Cardiac fibroblast (primary cell): ENCODE results near the gene ZBTB39.

Source experiments
- DNase-seq, 2 donors: peaks; one replicate each; pipeline versions ENCODE4 v3.0.0 to v3.0.0-alpha.2; 2010; ENCODE audit warnings: low read depth in 2 of 2
- H3K4me3 ChIP-seq, 2 donors: replicated peaks in 1 of 2; 1 replicate in 1 of 2; 2 replicates in 1 of 2; pipeline ENCODE4 v1.5.1; 2011; ENCODE audit warnings: low read depth in 2 of 2, low read length in 2 of 2, mild to moderate bottlenecking in 2 of 2, moderate library complexity in 1 of 2
- TF ChIP-seq, protein P1 (sequence below): IDR thresholded peaks from one replicate; pipeline ENCODE4 v1.5.1; 2011; ENCODE audit warnings: low read depth, mild to moderate bottlenecking, low read length, inconsistent platforms

The ZBTB39 gene

DNA sequence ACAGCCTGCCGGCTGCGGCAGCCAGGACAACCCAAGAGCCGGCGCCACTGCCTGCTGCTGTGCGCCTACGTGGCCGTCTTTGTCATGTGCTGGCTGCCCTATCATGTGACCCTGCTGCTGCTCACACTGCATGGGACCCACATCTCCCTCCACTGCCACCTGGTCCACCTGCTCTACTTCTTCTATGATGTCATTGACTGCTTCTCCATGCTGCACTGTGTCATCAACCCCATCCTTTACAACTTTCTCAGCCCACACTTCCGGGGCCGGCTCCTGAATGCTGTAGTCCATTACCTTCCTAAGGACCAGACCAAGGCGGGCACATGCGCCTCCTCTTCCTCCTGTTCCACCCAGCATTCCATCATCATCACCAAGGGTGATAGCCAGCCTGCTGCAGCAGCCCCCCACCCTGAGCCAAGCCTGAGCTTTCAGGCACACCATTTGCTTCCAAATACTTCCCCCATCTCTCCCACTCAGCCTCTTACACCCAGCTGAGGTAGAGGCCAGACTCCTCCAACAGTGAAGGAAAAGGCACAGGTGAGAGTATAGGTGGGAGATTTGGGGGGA is 10.3 kb downstream of the ZBTB39 start:
- TF ChIP-seq, protein P1, sequence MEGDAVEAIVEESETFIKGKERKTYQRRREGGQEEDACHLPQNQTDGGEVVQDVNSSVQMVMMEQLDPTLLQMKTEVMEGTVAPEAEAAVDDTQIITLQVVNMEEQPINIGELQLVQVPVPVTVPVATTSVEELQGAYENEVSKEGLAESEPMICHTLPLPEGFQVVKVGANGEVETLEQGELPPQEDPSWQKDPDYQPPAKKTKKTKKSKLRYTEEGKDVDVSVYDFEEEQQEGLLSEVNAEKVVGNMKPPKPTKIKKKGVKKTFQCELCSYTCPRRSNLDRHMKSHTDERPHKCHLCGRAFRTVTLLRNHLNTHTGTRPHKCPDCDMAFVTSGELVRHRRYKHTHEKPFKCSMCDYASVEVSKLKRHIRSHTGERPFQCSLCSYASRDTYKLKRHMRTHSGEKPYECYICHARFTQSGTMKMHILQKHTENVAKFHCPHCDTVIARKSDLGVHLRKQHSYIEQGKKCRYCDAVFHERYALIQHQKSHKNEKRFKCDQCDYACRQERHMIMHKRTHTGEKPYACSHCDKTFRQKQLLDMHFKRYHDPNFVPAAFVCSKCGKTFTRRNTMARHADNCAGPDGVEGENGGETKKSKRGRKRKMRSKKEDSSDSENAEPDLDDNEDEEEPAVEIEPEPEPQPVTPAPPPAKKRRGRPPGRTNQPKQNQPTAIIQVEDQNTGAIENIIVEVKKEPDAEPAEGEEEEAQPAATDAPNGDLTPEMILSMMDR: no peak
- no peak for DNase-seq
- no peak overlapping the region for H3K4me3 ChIP-seq

DNA sequence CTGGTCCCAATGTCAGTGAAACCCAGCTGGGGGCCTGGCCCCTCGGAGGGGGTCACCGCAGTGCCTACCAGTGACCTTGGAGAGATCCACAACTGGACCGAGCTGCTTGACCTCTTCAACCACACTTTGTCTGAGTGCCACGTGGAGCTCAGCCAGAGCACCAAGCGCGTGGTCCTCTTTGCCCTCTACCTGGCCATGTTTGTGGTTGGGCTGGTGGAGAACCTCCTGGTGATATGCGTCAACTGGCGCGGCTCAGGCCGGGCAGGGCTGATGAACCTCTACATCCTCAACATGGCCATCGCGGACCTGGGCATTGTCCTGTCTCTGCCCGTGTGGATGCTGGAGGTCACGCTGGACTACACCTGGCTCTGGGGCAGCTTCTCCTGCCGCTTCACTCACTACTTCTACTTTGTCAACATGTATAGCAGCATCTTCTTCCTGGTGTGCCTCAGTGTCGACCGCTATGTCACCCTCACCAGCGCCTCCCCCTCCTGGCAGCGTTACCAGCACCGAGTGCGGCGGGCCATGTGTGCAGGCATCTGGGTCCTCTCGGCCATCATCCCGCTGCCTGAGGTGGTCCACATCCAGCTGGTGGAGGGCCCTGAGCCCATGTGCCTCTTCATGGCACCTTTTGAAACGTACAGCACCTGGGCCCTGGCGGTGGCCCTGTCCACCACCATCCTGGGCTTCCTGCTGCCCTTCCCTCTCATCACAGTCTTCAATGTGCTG is 11.0 kb downstream of the ZBTB39 start:
- no peak overlapping the region for H3K4me3 ChIP-seq
- TF ChIP-seq, protein P1: no peak
- no peak for DNase-seq

DNA sequence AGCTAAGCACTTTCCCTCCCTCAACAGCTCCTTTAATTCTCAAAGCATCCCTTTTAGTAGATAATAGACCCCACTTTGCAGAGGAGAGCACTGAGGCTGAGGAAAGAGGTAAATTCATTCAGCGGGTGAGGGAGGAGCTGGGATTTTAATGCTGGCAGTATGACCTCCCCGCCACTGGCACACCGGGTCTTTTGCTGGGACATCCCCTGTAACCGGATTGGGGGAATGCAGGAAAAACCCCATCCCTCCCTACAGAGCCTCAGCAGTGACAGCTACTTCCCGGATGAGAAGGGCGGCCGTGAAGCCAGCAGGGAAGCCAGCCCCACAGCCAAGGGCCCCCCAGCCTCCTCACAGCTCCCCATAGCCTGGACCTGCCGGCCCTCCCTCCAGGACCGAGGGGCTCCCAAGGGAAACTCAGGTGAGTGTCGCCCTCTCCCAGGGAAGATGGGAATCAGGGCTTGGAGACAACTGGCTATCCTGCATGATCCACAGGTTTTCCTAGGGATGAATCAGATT is 12.1 kb downstream of the ZBTB39 start:
- TF ChIP-seq, protein P1: no peak
- no peak overlapping the region for H3K4me3 ChIP-seq
- no peak for DNase-seq

DNA sequence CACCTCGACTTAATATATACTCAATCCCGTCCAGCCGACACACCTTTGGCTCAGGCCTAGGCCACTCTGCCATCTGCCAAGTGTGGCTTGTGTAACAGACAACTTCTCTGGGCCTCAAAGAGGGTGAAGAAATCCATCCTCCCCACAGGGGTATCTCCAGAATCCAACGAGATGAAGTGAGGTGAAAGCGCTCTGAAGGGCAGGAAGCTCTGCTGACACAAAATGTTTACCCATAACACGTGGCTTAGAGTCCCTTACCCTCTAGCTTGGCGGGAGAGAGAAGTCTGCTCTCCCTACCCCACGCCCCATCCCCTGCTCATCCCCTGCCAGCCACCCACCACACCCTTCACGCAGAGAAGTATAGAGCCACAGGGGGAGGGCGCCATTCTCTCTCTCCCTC is 13.0 kb downstream of the ZBTB39 start:
- H3K4me3 ChIP-seq: no peak overlapping the region
- TF ChIP-seq, protein P1: no peak
- DNase-seq: no peak

DNA sequence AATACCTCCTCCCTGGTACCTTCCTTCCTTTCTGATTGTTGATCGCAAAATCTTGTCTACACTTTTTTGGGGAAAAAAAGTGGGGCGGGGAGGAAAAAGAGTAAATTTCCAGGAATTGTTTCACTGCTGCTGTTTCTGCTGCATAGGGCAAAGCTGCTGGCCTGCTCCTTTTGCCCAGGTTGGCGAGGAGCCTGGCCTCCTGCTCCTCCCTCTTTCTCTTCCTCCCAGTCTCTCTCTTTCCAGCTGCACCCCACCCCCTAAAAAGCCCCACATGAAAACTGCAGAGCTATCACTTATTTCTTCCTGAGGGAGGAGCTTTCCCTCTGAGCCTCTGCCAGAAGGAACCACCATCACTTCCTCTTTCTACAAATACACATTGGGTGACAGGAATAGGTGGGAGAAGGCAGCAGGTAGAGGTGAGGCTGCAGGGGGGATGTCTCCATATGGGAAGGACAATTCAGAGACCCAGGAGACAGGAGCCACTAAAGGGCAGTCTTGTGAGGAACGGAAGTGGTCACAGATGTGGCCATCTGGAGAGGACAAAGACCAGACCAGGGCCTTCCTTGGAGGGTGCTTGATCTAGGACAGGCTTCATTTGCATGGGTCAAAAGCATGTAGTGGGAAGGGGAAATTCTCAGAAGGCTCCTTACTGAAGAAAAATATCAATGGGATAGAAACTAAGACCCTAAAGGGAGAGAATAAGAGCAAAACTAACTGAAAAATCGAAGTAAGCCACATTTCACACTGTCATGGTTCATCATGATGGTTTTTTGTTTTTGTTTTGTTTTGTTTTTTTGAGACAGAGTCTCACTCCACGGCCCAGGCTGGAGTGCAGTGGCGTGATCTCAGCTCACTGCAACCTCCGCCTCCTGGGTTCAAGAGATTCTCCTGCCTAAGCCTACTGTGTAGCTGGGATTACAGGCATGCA is 14.8 kb downstream of the ZBTB39 start:
- H3K4me3 ChIP-seq: no peak overlapping the region
- TF ChIP-seq, protein P1: no peak
- DNase-seq: peak in 1 of 2 donors; percentile 69

DNA sequence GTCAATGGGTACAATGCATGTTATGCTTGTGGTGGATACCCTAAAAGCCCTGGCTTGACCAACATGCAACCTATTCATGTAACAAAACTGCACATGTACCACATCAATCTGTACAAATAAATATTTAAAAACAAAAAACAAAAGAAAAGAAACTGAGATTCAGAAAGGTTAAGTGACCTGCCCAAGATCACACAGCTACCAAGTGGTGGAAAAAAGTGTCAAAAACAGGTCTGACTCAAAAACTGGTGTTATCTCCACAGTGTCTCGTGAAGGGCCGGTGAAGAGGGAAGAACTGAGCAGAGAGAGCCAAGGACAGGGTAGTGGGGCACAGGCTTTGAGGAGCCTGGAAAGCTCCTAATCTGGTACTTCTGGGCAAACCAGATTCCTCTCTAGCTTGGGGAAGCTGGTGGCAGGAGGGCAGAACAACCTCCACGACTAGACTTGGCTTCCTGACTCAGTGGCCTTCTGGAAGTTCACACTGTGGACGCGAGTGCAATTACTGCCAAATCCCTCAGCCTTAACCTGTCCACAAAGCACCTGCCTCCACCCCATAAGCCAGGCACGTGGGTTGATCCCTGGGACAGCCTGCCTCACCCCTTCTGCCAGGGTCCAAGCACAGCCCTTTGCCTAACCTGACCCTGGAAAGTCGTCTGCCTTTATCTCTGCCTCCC is 15.6 kb downstream of the ZBTB39 start:
- H3K4me3 ChIP-seq: no peak overlapping the region
- DNase-seq: no peak
- TF ChIP-seq, protein P1: no peak
